Measurements from ENCODE around the gene CRY2.

DNA sequence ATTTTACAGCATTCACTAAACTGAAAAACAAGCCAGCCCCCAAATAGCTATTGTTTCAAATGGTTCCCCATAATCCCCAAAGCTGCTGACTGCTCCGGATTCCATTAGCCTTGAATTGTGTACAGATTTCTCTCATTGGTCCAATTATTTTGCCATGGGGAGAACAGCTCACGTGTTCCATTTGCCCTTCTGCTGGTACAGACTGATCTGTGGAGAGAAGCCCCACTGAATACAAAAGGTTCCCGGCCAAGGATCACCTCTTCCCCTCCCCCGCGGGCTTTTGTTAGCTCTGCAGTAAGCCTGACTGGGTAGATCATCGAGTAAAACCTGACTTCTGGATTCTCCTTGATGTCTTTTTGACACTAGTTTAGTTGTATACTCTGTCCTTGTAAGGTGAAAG is 29.1 kb downstream of the CRY2 start:
- no peak for TF ChIP-seq EP300 (IDR thresholded peaks at IDR 0.05; ENCODE audit: borderline replicate concordance in 1 of 2, low read depth in 2 of 2, low read length in 2 of 2)
- no peak for TF ChIP-seq POLR2A (IDR thresholded peaks at IDR 0.05; ENCODE audit: control extremely low read depth in 1 of 2, low read depth in 2 of 2, low read length in 2 of 2)
- TF ChIP-seq JUND (IDR thresholded peaks at IDR 0.05; ENCODE audit: low read length), result no peak
- TF ChIP-seq, protein P1, sequence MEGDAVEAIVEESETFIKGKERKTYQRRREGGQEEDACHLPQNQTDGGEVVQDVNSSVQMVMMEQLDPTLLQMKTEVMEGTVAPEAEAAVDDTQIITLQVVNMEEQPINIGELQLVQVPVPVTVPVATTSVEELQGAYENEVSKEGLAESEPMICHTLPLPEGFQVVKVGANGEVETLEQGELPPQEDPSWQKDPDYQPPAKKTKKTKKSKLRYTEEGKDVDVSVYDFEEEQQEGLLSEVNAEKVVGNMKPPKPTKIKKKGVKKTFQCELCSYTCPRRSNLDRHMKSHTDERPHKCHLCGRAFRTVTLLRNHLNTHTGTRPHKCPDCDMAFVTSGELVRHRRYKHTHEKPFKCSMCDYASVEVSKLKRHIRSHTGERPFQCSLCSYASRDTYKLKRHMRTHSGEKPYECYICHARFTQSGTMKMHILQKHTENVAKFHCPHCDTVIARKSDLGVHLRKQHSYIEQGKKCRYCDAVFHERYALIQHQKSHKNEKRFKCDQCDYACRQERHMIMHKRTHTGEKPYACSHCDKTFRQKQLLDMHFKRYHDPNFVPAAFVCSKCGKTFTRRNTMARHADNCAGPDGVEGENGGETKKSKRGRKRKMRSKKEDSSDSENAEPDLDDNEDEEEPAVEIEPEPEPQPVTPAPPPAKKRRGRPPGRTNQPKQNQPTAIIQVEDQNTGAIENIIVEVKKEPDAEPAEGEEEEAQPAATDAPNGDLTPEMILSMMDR (IDR thresholded peaks at IDR 0.05; ENCODE audit: control extremely low read depth in 1 of 3, insufficient read depth in 1 of 3, low read depth in 1 of 3, low read length in 3 of 3), result no peak
- TF ChIP-seq SRF (IDR thresholded peaks at IDR 0.05; ENCODE audit: low read depth, low read length), result no peak
- TF ChIP-seq ZNF274 (IDR thresholded peaks at IDR 0.05; ENCODE audit: borderline replicate concordance, extremely low read depth, low read length), result no peak
- TF ChIP-seq HDAC6 (IDR thresholded peaks at IDR 0.05; ENCODE audit: low read depth, low read length), result no peak
- no peak for TF ChIP-seq FOSL1 (IDR thresholded peaks at IDR 0.05; ENCODE audit: insufficient read depth, low read depth, low read length)

All from H1 (cell line).